Measurements from ENCODE around the gene SHROOM3.

The SHROOM3 gene

GRCh38 chr4:76677571-76678326 lies 242.7 kb downstream of the SHROOM3 start:
- Histone ChIP-seq H3K4me1 (ENCODE audit: insufficient read depth, low read length) (peaks cover 4% of the 10 kb centered on the region), H3K36me3 (ENCODE audit: insufficient read depth, low read length) (no peaks in the 10 kb centered on the region), H3K9me3 (ENCODE audit: control insufficient read depth, insufficient read depth, low read length) (no peaks in the 10 kb centered on the region), H3K9ac (ENCODE audit: low read depth, low read length) (no peak overlapping the region)

DNA sequence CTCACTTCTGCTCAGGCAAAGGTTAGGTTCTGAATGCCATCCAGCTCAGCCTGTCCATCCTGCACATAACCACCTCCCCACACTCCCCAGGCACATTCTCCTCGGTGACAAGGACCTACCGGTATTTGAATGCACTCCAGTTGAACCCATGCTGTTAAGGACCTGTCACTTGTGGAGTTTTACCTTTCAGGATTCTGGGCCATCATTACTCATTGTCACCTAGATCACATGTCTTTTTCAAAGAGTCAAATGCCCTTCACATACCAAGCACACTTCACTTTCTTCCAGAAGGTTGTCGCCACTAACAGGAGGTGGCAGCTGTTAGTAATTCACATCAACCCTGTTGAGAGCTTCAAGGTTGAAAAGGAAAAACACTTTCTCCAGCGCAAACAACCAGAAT lies 244.7 kb downstream of the SHROOM3 start:
- H3K9me3 ChIP-seq (ENCODE audit: control insufficient read depth, insufficient read depth, low read length): no peaks in the 10 kb centered on the region
- no peaks in the 10 kb centered on the region for H3K36me3 ChIP-seq (ENCODE audit: insufficient read depth, low read length)

DNA sequence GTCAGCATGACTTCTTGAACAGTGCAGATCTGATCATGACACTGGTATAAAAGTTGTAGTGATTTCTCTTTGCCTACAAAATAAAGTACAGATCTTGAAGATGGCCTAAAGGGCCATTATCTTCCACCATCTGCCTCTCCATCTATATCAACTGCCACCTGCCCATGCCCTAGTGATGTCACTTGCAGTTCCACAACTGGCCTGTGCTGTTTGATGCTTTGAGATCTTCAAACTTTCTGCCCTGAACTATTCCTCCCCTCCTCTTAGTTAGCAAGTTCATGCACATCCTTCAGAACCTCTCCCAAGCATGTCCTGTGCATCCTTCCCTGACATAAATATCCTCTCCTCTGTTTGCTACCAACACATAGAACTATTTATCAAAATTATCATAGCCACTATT lies 245.9 kb downstream of the SHROOM3 start:
- Histone ChIP-seq H3K9me3 (ENCODE audit: control insufficient read depth, insufficient read depth, low read length) (no peaks in the 10 kb centered on the region), H3K9ac (ENCODE audit: low read depth, low read length) (no peak overlapping the region), H3K4me1 (ENCODE audit: insufficient read depth, low read length) (peaks cover 4% of the 10 kb centered on the region), H3K36me3 (ENCODE audit: insufficient read depth, low read length) (no peaks in the 10 kb centered on the region)

More for the DNA sequence above, 244.7 kb downstream of the SHROOM3 start:
- no peak overlapping the region for H3K9ac ChIP-seq (ENCODE audit: low read depth, low read length)
- H3K4me1 ChIP-seq (ENCODE audit: insufficient read depth, low read length): peaks cover 4% of the 10 kb centered on the region

GRCh38 chr4:76681996-76682395 lies 247.0 kb downstream of the SHROOM3 start:
- Histone ChIP-seq H3K9me3 (ENCODE audit: control insufficient read depth, insufficient read depth, low read length) (no peaks in the 10 kb centered on the region), H3K9ac (ENCODE audit: low read depth, low read length) (no peak overlapping the region), H3K4me1 (ENCODE audit: insufficient read depth, low read length) (peaks cover 4% of the 10 kb centered on the region), H3K36me3 (ENCODE audit: insufficient read depth, low read length) (no peaks in the 10 kb centered on the region)

GRCh38 chr4:76683144-76683543 lies 248.1 kb downstream of the SHROOM3 start:
- H3K9me3 ChIP-seq (ENCODE audit: control insufficient read depth, insufficient read depth, low read length): no peaks in the 10 kb centered on the region
- H3K4me1 ChIP-seq (ENCODE audit: insufficient read depth, low read length): peaks cover 10% of the 10 kb centered on the region

DNA sequence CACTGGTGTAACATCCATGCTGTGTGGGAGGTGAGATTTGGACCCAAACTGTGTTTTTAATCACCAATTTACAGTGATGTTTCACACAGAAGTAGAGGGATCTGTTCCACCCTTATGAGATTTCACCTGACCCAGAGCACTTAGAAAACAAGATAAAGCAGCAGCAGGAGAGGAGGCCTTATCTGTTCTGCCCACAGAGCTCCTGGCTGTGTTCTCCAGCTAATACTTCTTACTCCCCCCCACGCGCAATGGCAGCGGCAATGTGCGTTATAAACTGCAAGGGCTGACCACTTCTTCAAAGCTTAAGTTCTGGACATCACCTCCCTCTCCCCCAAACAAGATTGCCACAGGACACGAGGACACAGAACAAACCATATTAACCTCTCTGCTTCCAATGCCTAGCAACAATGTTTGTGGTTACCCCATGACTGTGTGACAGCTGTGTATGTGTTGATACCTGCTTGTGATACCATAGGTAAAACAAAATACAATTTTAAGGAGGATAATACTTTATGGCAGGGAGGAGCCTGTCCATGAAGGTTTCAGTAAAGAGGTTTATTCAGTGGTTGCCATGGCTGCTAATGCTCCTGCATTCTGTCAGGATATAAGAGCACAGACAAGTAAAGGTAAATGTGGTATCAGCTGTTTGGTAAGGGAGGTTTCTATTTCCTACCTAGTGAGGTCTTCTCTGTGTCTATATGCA lies 252.9 kb downstream of the SHROOM3 start:
- Histone ChIP-seq H3K36me3 (ENCODE audit: insufficient read depth, low read length) (no peaks in the 10 kb centered on the region), H3K4me1 (ENCODE audit: insufficient read depth, low read length) (peaks cover 22% of the 10 kb centered on the region; the same call in 1 of the 2 replicates), H3K9me3 (ENCODE audit: control insufficient read depth, insufficient read depth, low read length) (no peaks in the 10 kb centered on the region), H3K9ac (ENCODE audit: low read depth, low read length) (no peak overlapping the region)

More at GRCh38 chr4:76683144-76683543, 248.1 kb downstream of the SHROOM3 start:
- Histone ChIP-seq H3K9ac (ENCODE audit: low read depth, low read length) (no peak overlapping the region), H3K36me3 (ENCODE audit: insufficient read depth, low read length) (no peaks in the 10 kb centered on the region)

- peak overlapping the region; percentile 74; the same call in 1 of the 2 replicates for H3K9ac ChIP-seq (ENCODE audit: low read depth, low read length)
- H3K4me1 ChIP-seq (ENCODE audit: insufficient read depth, low read length): peaks cover 22% of the 10 kb centered on the region; the same call in 1 of the 2 replicates
- no peaks in the 10 kb centered on the region for H3K36me3 ChIP-seq (ENCODE audit: insufficient read depth, low read length)
- H3K9me3 ChIP-seq (ENCODE audit: control insufficient read depth, insufficient read depth, low read length): no peaks in the 10 kb centered on the region
These were observed 253.7 kb downstream of the SHROOM3 start for GRCh38 chr4:76688619-76689144.

GRCh38 chr4:76689145-76689817 lies 254.3 kb downstream of the SHROOM3 start:
- Histone ChIP-seq H3K9me3 (ENCODE audit: control insufficient read depth, insufficient read depth, low read length) (no peaks in the 10 kb centered on the region), H3K9ac (ENCODE audit: low read depth, low read length) (peak overlapping the region; percentile 74), H3K4me1 (ENCODE audit: insufficient read depth, low read length) (peaks cover 22% of the 10 kb centered on the region; the same call in 1 of the 2 replicates), H3K36me3 (ENCODE audit: insufficient read depth, low read length) (no peaks in the 10 kb centered on the region)

DNA sequence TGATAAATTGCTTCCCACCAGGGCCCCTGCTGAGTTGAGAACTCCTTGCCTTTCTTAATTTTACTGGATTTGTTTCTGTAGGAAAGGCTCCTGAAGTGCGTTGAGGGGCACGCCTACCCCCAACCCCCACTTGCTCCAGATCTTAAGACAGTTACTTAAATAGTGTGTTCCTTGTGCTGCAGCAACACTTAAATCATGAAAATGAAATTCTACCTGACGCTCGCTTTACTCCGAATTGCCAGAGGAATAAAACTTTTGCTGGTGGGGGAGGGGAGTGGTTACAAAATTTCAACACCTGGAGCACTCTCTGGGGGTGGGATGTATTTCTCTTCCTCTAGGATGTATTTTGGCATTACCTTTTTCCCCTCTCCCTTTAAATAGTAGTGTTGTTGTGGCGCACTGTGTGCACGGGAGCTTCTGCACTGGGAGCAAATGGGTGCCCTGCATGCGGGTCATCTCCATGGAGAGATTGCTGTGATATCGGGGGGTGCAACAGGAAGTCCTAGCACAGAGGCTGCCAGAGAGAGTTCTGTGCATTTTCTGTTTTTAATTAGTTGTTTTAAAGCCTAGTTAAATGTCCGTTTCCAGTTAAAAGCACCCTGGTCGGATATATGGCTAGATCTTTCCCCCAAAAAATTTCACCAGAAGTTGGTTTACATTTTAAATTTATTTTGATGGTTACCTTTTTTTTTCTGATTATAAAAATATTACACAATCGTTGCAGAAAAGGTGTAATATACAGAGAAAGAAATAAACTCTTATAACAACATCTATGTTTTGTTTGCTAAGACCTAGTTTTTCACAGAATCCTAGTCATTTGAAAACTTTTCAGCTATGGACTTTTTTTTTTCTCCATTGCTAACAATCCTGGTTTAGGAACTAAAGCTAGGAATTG lies 255.2 kb downstream of the SHROOM3 start:
- Histone ChIP-seq H3K4me1 (ENCODE audit: insufficient read depth, low read length) (peaks cover 22% of the 10 kb centered on the region; the same call in 1 of the 2 replicates), H3K9me3 (ENCODE audit: control insufficient read depth, insufficient read depth, low read length) (no peaks in the 10 kb centered on the region), H3K36me3 (ENCODE audit: insufficient read depth, low read length) (no peaks in the 10 kb centered on the region), H3K9ac (ENCODE audit: low read depth, low read length) (peak overlapping the region; percentile 74)

DNA sequence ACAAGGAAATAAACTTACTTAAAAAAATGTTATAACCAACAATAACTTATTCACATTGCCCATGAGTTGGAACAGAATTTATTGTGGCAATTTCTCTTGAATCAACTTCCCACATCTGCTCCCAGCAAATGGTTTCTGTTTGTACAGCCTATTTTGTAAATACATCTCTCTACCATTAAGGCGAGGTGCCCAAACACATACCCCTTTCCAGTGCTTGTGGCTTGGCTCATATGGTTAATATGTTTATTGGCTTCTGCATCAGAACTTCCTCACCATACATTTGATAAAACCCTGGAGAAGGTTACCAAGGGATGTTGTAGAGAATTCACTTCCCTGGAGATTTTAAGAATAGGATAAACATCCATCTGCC lies 255.9 kb downstream of the SHROOM3 start:
- peaks cover 24% of the 10 kb centered on the region; the same call in 1 of the 2 replicates for H3K4me1 ChIP-seq (ENCODE audit: insufficient read depth, low read length)
- no peak overlapping the region for H3K9ac ChIP-seq (ENCODE audit: low read depth, low read length)
- no peaks in the 10 kb centered on the region for H3K36me3 ChIP-seq (ENCODE audit: insufficient read depth, low read length)
- no peaks in the 10 kb centered on the region for H3K9me3 ChIP-seq (ENCODE audit: control insufficient read depth, insufficient read depth, low read length)

- Histone ChIP-seq H3K4me1 (ENCODE audit: insufficient read depth, low read length) (peaks cover 32% of the 10 kb centered on the region), H3K9me3 (ENCODE audit: control insufficient read depth, insufficient read depth, low read length) (no peaks in the 10 kb centered on the region), H3K9ac (ENCODE audit: low read depth, low read length) (no peak overlapping the region), H3K36me3 (ENCODE audit: insufficient read depth, low read length) (no peaks in the 10 kb centered on the region)
These were observed 257.0 kb downstream of the SHROOM3 start for GRCh38 chr4:76691807-76692582.

DNA sequence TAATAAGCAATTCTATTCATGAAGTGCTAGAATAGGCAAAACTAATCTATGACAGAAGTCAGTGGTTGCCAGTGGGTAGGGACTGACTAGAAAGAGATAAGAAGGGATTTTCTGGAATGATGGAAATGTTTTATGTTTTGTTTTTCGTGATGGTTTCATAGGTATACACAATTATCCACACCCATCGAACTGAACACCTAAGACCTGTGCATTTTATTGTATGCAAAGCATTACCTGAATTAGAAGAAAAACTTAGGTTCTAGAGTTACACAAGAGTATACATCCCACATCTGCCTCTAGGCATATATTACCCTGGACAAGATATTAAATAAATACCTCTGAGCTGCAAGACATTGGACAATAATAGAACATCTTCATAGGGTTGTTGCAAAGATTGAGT lies 257.7 kb downstream of the SHROOM3 start:
- Histone ChIP-seq H3K4me1 (ENCODE audit: insufficient read depth, low read length) (peaks cover 36% of the 10 kb centered on the region), H3K36me3 (ENCODE audit: insufficient read depth, low read length) (no peaks in the 10 kb centered on the region), H3K9ac (ENCODE audit: low read depth, low read length) (no peak overlapping the region), H3K9me3 (ENCODE audit: control insufficient read depth, insufficient read depth, low read length) (no peaks in the 10 kb centered on the region)

DNA sequence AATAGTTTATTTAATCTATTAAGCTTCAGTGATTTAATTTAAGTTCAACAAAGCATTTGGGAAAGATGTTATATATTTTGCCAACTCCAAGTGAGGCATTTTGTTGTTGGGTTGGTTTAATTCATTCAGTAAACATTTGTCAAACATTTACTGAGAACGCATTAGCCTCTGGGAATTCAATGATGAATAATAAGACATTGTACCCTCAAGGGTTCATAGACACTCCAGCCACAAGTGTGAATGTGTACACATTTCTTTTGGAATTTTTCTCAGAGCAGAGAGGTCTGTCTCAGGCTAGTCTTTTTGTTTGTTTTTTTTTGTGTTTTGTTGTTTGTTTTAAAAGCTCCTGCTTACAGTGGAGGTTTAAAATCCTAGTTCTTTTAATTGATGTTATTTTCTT lies 259.0 kb downstream of the SHROOM3 start:
- peaks cover 38% of the 10 kb centered on the region for H3K4me1 ChIP-seq (ENCODE audit: insufficient read depth, low read length)

More for the DNA sequence above, 259.0 kb downstream of the SHROOM3 start:
- no peaks in the 10 kb centered on the region for H3K9me3 ChIP-seq (ENCODE audit: control insufficient read depth, insufficient read depth, low read length)
- no peak overlapping the region for H3K9ac ChIP-seq (ENCODE audit: low read depth, low read length)
- H3K36me3 ChIP-seq (ENCODE audit: insufficient read depth, low read length): 0 out of 2 replicates have a peak, but pooled peaks cover 2% of the 10 kb centered on the region

Data from ES-I3 (cell line).